GM19043 (cell line): ENCODE results near the gene CRYL1.
"Not testable (repeated sequence)": the region's sequence is repeated elsewhere in the genome, so short reads cannot be mapped to it uniquely, and the experiment has no call there.

Source experiments
- ATAC-seq: cut with Tn5 transposase; IDR thresholded peaks from one replicate; pipeline ENCODE4 v1.9.1; 2021; ENCODE audit warnings: low read depth; ENCODE audit not compliant: unreplicated experiment

The CRYL1 gene

DNA sequence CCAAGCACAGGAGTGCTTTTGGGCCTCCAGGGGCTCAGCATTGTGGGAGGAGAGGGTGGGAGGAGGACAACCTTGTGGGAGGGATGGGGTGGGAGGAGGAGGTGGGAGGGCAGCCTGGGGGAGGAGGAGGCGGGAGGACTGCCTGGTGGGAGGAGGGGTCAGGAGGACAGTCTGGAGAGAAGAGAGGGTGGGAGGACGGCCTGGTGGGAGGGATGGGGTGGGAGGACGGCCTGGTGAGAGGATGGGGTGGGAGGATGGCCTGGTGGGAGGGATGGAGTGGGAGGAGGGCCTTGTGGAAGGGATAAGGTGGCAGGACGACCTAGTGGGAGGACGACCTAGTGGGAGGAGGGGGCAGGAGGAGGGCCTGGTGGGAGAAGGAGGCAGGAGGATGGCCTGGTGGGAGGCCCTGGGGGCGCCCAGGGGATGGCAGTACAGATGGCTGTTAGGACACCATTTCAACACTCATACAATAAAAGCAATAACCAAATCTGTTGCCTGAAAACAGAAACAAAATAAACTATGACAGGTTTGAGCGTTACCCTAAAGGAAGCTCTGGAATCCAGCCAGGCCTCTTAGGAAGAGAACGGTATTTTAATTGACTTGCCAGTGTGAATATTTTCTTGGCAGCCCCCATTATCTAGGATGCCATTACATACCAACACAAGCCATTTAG, 63.7 kb downstream of the CRYL1 start:
- ATAC-seq, result no peak

DNA sequence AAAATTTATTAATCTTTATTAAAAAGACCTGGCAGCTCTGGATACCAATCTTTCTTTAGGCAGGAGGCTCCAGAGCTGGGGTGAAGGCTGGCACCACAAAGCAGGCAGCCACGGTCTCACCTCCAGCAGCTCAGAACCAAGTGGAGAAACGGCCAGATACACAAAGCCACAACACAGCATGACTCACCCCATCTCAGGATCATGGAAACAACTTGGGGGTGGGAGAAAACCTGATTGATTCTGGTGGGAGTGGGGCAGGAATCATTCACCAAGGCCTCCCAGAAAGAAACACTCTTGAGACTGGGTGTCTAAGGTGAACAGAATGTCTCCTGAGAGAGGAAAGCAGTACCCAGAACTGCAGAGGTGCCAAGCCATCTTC, 64.2 kb downstream of the CRYL1 start:
- no peak for ATAC-seq

DNA sequence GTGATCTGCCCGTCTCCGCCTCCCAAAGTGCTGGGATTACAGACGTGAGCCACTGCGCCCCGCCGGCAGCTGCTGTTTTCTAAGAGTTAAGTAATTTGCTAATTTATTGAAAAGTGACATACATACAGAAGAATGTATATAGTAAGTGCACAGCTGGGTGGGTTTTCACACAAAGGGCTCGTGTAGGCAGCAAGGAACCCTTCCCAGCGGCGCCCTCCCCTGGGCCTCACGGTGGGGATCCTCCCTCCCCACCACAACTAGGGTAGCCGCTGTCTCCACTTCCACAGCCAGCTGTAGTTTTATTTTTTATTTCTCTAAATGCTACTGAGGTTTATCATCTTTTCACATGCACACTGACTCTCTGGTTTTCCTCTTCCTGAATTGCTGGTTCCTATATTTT, 64.9 kb downstream of the CRYL1 start:
- ATAC-seq, result no peak

DNA sequence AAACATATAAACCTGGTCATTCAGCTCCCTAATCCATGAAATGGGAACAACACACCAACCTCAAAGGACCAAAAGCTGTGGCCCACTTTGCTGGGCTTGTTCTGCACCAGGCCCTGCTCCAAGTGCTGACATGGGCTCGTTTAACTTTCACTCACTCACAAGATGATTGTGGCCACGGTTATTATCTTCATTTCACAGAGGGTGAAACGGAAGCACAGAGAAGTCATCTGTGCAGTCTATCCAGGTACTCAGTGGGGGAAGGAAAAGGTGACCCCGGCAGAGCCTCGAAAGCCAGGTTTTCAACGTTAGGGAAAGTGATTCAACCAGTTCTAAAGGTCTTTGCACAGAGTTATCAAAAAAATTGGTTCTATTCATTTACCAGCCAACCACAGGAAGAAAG, 68.0 kb downstream of the CRYL1 start:
- no peak for ATAC-seq

DNA sequence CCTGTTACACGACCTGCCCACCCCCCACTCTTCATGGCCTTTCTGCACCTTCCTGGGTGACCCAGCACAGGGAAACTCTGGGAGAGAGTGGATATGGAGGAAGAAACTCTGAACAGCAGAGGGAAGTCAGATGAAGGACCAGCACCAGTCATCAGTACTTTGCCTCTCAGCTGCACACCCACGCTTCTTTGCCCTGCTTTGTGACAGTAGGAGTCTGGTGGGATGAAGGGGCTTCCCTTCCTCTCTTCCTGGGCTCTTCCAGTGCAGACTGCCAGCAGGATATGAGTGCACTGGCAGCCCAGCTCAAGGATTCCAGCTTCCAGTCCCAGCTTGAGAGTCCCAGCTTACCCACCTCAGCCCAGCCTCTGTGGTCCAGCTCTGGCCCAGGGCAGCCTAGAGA, 68.9 kb downstream of the CRYL1 start:
- no peak for ATAC-seq

DNA sequence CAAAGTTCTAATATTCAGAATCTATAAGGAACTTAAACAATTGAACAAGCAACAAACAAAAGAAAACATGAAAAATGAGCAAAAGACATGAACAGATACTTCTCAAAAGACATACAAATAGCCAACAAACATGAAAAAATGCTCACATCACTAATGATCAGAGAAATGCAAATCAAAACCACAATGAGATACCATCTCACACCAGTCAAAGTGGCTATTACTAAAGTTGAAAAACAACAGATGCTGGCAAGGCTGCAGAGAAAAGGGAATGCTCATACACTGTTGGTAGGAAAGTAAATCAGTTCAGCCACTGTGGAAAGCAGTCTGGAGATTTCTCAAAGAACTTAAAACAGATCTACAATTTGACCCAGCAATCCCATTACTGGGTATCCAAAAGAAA, 74.3 kb downstream of the CRYL1 start:
- no peak for ATAC-seq

DNA sequence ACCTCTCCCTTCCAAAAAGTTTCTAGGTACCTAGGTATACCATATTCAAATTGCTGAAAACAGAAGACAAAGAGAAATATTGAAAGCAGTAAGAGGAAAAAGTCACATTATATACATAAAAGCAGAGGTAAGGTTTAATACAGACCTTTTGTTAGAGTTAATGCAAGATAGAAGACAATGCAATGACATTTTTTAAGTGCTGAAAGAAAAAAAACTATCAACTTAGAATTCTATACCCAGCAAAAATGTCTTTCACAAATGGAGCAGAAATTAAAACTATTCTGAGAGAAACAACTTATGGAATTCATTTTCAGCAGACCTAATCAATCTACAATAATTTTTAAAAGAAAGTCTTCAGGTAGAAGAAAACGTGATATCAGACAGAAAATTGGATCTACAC, 77.2 kb downstream of the CRYL1 start:
- ATAC-seq, result no peak

DNA sequence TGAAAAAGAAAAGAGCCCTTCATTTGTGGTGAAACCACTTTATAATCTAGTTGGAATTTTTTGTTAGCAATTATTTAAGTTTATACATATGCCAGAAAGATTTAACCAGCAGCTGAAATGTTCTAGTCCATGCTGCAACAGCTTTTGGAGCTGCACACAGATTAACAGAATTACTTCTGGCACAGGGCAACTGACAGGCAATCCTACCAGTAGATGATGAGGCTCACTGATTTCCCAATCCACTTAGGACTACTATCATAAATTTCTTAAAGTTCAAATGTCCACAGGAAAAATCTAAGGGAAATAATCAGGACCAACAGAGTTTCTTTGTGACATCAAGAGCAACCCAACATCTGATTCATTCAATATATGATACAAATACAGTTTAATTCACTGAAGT, 78.8 kb downstream of the CRYL1 start:
- ATAC-seq, result no peak

DNA sequence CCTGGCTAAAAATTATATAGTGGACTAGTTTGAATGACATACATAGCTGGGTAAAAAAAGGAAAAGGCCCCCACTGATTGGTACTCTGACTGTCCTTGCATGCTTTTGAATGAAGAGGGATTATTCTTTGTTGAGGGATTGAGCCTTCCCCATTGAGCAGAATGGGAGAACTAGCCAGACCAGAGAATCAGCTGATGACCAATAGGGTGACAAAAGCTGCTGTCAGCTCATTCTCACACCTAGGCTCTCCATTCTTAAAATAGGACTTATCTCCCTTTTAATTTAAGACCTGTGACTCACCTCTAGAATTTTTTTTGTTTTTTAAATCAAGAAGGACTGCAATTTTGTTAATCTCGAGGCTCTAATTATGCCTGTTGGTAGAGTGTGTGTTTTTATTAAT, 79.3 kb downstream of the CRYL1 start:
- ATAC-seq, result no peak

DNA sequence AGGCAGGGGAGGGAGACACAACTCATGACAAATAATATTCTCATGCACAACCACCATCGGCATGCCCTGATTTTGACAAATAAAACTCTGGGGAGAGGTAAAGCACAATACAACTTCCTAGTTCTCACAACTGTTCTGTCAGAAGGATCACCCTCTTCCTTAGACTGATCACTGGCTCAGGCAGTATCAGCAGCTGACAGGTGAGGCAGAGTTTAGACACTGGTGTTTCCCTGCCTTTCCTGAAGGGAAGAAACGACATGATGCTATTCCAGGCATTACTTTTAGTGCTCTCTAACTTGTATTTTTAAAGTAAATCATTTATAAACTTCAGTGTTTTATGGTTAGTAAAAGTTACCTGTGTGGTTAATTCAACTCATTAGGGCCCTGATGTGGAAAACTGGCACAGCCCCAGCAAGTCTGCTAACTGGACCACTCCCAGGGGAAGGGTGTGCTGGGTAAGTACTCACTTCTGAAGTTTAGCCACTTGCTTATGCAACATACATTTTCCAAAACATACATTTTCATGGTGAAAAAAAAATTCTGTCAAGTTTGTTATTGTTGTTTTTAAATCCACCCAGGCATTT, 82.8 kb downstream of the CRYL1 start:
- no peak for ATAC-seq

DNA sequence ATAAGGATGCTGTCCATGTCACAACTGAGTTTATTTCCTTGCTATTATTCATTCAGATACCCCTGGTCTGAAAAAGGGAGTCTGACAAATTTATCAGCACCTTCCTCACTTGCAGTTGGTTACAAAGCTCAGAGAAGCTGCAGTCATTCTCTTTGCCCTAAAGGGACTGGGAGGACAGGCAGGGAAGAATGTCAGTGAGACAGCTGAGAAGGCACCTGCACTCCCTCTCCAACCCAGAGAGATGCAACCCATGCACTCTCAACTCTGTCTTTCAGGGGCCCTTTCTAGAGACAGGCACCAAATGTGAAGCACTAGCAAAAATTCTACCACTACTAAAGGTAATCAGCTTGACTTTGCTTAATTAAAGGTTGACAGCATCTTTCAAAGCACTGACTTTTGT, 83.3 kb downstream of the CRYL1 start:
- no peak for ATAC-seq

DNA sequence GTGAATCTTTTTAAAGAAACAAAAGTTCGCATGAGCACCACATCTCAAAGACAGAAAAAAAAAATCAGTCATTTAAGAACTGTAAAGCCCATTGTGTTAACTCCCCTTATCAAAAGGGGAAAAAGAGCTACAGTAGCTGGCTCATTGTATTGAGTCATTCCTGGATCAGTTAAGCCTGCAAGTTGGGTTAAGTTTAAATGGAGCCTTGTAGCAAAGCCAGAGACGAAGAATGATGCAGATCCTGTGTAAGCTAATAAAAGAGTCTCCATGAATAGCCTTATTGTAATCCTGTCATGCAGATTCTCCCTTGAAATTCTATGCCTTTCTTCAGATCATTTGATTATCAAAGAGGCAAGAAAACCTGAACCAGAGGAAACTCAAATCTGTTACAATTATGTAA, 83.8 kb downstream of the CRYL1 start:
- ATAC-seq, result no peak

DNA sequence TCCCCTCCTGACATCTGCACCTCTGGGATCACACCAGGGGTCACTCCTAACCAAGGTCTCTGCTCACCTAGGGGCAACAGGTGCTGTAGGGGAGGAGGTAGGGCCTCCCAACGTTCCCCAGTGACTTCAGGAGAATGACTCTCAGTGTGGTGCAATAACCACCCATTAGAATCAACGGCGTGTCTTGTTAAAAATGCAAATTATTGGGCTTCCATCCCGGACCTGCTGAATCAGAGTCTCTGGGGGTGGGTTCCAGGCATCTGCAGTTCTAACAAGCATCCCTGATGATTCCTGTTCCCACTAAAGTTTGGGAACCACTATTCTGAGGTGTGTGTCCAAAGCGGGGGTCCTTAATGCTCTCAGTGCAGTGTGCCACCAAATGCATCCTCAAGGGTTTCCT, 84.6 kb downstream of the CRYL1 start:
- no peak for ATAC-seq

DNA sequence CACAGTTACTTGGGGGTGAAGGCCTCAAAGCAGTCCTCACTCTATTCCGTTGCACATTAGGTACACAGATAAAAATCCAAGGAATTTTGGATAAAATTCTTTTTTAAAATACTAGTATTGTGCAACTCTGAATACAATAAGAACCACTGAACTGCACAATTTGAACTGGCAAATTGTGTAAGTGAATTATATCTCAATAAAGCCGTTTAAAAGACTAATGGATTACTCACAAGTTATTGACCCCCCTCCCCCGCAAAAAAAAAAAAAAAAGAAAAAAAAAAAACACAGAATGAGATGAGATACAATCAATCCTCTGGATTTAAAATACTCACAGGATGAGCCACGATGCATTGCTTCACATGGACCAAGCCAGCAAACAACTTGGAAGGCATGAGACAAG, 86.4 kb downstream of the CRYL1 start:
- ATAC-seq, result no peak

DNA sequence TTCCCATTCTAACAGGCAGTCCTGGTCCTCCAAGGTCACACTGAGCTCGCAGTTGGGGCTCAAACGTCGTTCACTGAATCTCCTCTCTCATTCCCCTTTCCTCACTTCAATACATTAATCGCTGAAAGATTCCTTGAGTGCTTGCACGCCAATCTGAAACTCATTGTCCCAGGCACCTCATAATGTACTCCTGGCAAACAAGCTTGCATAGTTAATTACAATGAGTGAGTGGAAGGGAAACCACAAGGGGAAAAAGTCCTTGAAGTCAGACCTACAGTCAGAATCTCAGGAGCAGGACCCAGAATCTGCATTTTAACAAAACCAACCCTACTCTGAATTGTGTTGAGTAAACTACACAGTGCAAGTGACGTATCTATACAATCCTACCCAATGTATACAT, 86.9 kb downstream of the CRYL1 start:
- ATAC-seq, result no peak

DNA sequence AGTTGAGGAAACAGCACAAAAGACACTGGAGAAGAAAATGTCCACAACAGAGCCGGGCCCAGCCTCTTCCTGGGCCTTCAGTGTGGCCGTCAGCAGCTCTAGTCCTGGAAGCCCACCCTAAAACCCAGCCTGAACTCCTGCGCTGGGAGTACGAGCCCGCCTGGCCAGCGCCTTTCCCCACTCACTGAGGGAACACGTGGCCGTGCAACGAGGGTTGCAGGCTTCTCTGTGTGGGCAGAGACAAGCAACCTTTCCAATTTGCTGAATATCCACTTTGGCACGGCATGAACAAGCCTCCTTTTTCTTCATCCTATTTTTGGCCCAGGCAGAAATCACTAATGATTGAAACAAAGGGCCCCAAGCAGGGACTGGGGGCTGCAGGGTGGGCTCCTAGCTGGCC, 89.2 kb downstream of the CRYL1 start:
- ATAC-seq, result no peak

DNA sequence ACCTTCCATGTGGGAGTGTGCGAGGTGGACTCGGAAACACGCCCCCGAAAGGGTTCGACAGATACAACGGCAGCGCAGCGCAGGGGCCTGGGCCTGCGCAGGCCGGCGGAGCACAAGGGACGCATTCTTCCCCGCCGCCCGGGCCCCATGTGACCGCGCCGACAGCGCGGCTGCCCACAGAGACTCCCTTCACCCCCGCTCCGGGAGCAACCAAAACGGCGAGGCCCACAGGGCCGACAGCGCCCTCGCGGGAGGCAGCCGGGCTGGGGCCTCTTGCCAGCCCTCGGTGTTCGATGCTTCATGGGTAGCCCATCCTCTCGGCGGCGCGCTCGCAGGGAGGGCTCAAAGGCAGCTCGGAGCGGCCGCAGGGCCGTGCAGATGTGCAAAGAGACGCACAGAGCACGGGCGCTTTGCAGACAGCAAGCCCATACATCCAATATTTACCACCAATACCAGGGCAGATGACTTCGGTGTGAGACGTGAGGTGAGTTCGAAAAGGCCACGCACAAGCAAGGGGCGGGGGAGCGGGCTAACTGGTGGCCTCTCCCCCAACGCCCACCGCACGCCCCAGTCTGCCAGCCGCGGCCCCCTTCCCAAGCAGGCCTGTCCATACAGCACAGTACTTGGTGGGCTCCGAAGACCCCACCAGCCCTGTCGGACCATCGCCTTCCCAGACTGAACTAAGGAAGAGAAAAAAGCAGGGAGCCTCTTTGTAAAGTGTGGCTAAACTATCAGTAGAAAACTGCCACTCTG, 89.9 kb downstream of the CRYL1 start:
- ATAC-seq, result no peak

DNA sequence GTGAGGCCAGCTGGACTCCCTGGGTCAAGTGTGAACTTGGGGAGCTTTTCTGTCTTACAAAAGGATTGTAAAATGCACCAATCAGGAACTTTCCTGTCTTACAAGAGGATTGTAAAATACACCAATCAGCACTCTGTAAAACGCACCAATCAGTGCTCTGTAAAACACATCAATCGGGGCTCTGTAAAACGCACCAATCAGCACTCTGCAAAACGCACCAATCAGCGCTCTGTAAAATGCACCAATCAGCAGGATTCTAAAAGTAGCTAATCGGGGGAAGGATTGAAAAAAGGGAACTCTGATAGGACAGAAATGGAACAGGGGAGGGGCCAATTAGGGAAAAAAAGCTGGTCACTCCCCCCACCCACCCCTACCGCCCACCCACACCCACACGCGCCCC, 91.4 kb downstream of the CRYL1 start:
- not testable (repeated sequence) for ATAC-seq

DNA sequence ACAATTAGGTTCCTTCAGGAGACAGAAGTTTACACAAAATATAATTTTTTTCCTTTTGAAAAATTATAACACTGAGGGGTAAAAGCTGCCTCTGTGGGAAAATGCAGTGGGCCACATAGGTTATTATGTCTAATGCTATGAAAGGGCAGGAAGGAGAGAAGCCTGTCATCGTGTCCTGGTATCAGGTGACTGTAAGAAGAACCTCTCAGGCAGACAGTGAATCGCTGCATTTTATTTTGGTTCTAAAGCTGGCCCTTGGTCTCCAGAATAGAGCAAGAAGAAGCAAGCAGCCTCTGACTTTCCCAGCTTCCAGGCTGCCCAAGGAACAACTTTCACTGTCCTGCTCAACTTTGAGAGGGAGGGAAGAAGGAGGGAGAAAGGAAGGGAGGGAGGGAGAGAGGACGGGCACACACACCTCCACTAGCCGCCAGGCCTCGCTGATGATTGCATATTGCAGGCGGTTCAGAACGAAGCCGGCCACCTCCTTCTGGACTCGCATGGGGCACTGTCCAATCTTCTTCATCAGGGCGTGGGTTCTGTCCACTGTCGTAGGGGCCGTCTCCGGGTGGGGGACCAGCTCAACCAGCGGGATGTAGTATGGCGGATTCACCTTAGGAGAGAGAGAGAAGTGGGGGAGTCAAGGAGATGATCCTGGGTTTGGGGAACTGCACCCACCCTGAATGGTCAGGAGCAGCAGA, 93.8 kb downstream of the CRYL1 start:
- ATAC-seq, result no peak

DNA sequence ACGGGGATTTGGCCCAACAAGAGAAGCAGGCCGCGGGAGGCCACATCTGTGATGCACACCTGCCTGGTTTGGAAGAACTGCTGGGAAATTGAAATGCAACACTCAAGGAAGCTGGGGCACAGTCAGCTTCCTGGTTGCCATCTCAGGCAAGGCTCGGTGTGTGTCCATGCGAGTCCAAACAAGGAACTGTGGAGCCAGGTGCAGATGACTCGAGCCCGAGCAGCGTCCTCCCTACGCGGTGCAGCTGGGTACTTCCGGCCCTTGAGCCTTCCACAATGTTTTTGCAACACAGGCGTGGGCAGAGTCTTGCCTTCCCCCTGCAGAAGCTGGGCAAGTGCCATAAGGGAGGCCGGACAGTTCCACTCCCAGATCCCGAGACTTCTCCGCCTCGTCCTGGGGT, 94.6 kb downstream of the CRYL1 start:
- ATAC-seq, result no peak

DNA sequence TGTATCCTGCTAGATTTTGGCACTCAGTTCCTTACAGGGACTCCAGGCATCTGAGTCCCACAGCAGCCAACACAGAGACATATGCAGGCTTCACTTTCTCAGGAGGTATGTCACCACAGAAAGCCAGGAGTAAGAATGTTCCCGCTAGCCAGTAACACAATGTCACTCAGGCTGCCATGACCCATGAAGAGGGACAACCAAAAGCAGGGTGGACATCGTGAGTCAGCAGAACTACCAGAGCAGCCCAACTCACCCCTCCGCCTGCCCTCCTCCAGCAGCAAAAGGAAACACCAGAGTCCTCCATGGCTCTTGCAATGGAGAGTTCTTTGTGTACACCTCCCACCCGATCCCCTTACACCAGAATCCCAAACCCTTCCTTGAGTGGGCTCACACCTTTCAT, 95.4 kb downstream of the CRYL1 start:
- ATAC-seq, result no peak

DNA sequence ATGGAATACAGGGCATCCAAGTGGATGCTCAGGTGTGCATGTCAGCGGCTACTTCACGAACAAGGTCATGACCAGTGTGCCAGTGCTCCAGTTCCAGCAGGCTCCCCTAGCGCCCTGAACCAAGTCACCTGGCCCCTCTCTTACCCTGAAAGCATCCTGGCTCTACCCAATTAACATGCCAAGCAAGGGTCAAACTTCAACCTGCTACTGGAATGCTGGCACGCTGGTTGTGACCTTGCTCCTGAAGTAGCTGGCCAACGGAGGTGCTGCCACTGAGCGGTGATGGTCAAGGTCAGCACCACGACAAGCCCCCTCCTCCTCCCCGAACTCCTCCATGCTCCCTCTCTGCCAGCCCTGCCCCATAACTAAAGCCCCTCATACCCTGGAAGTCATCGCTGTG, 96.0 kb downstream of the CRYL1 start:
- ATAC-seq, result no peak
